GM23248 (cell line): ENCODE data around the gene ARFGEF3. TPM values are rescaled to one million over a fixed set of nuclear protein-coding genes. Genes with fewer than 3 reads are reported as not detected.
"Not testable (repeated sequence)": the region's sequence is repeated elsewhere in the genome, so short reads cannot be mapped to it uniquely, and the experiment has no call there.

Experiments used
- DNase-seq: peaks from one replicate; pipeline ENCODE4 v3.0.0-alpha.2; 2015
- H2AFZ ChIP-seq: fragments of 200-600 bp; sonication (generic); 2 replicates; pipeline ENCODE4 v1.6.1; 2016; ENCODE audit warnings: antibody characterized with exemption
- H3F3A ChIP-seq: fragments of 200-600 bp; sonication (generic); 2 replicates; pipeline ENCODE4 v1.6.1; 2016; ENCODE audit warnings: mild to moderate bottlenecking, antibody characterized with exemption, mixed run types; ENCODE audit not compliant: insufficient read depth
- H3K27ac ChIP-seq: fragments of 200-600 bp; sonication (generic); 2 replicates; pipeline ENCODE4 v1.5.1; 2016; ENCODE audit warnings: mild to moderate bottlenecking
- H3K27me3 ChIP-seq: fragments of 200-600 bp; sonication (generic); replicated peaks from 2 replicates; pipeline ENCODE4 v1.6.1; 2016; ENCODE audit warnings: mild to moderate bottlenecking; ENCODE audit not compliant: insufficient read depth
- H3K36me3 ChIP-seq: fragments of 200-600 bp; sonication (generic); 2 replicates; pipeline ENCODE4 v1.6.1; 2016; ENCODE audit warnings: low read depth, mild to moderate bottlenecking
- H3K4me1 ChIP-seq: fragments of 200-600 bp; sonication (generic); 2 replicates; pipeline ENCODE4 v1.6.1; 2016; ENCODE audit warnings: mild to moderate bottlenecking; ENCODE audit not compliant: insufficient read depth
- H3K4me2 ChIP-seq: fragments of 200-600 bp; sonication (generic); one replicate; pipeline ENCODE4 v1.6.1; 2016; ENCODE audit warnings: mild to moderate bottlenecking; ENCODE audit not compliant: unreplicated experiment
- H3K4me3 ChIP-seq: fragments of 200-600 bp; sonication (generic); 2 replicates; pipeline ENCODE4 v1.5.1; 2016; ENCODE audit warnings: mild to moderate bottlenecking
- H3K79me2 ChIP-seq: fragments of 200-600 bp; sonication (generic); 2 replicates; pipeline ENCODE4 v1.6.1; 2016; ENCODE audit warnings: mild to moderate bottlenecking; ENCODE audit not compliant: insufficient read depth
- H3K9ac ChIP-seq: fragments of 200-600 bp; sonication (generic); 2 replicates; pipeline ENCODE4 v1.6.1; 2016; ENCODE audit warnings: mild to moderate bottlenecking
- H3K9me2 ChIP-seq: fragments of 200-600 bp; sonication (generic); 2 replicates; pipeline ENCODE4 v1.6.1; 2016; ENCODE audit warnings: mixed run types, mild to moderate bottlenecking, moderate library complexity; ENCODE audit not compliant: insufficient read depth
- H3K9me3 ChIP-seq: fragments of 200-600 bp; sonication (generic); one replicate; pipeline ENCODE4 v1.6.1; 2017; ENCODE audit warnings: low read depth
- H4K20me1 ChIP-seq: fragments of 200-600 bp; sonication (generic); 2 replicates; pipeline ENCODE4 v1.6.0; 2016; ENCODE audit not compliant: insufficient read depth
- EZH2 ChIP-seq: fragments of 200-600 bp; sonication (generic); IDR thresholded peaks from 2 replicates; pipeline ENCODE4 v1.6.1; 2018; ENCODE audit warnings: antibody characterized with exemption, mild to moderate bottlenecking; ENCODE audit not compliant: insufficient read depth, poor library complexity, severe bottlenecking
- EZH2phosphoT487 ChIP-seq: fragments of 200-600 bp; sonication (generic); IDR thresholded peaks from 2 replicates; pipeline ENCODE4 v1.6.1; 2018; ENCODE audit warnings: antibody characterized with exemption, moderate library complexity, mild to moderate bottlenecking, low read depth; ENCODE audit not compliant: insufficient read depth
- WGBS, 2 experiments: methylation state at CpG; one replicate each; pipeline ENCODE4 v1.1.6; 2015 to 2017; ENCODE audit warnings: low lambda C conversion rate in 2 of 2, low coverage in 1 of 2; ENCODE audit errors: missing lambda C conversion rate in 2 of 2; 5-methylcytosine and 5-hydroxymethylcytosine counted together
- in situ Hi-C: fragments of 300-500 bp; cut with MboI; formaldehyde crosslinking; loops from 2 replicates; pipeline ENCODE4 v1.15.0; 2020
- polyA plus RNA-seq: library from polyadenylated mRNA; unstranded; fragments of >200 nt; fragmentation: Nextera tagmentation; extraction: Ambion mirVana; gene quantifications from 2 replicates; pipeline ENCODE4 v1.2.1, GENCODE V29; 2016
- total RNA-seq: library from RNA; depleted of rRNA; stranded (reverse); fragments of >200 nt; shearing (Covaris generic); gene quantifications from 2 replicates; pipeline ENCODE4 v1.2.3, GENCODE V29; 2014

ARFGEF3 gene
- total and polyA plus RNA-seq, 2 experiments from 2014 or later, result 0.06 to 0.11 TPM

DNA sequence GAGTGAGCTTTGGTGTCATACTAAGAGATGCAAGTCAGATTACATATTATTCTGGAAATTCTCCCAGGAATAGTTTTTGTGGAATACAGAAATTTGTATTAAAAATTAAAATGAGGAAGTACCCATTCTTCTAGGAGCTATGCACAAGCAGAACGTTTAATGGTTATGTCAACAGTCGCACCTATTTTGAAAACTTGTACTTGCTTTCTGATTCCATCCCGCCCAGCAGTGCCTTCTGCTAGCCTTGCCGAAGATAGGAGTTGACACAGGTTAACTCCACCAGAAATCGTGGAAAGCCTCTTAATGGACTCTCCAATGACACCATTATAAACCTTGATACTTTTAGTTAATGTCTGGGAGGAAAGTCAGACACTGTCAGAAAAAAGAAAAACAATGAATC lies 49.9 kb downstream of the ARFGEF3 start:
- Histone ChIP-seq H2AFZ (no peak overlapping the region), H4K20me1 (no peaks in the 10 kb centered on the region), H3K9me3 (no peaks in the 10 kb centered on the region), H3K4me2 (no peak overlapping the region), H3K9ac (no peak overlapping the region), H3K79me2 (no peaks in the 10 kb centered on the region), H3K4me3 (no peak overlapping the region), H3K36me3 (no peaks in the 10 kb centered on the region), H3K27me3 (peaks cover 6% of the 10 kb centered on the region; the same call in 1 of the 2 replicates), H3F3A (no peaks in the 10 kb centered on the region), H3K4me1 (no peaks in the 10 kb centered on the region), H3K27ac (no peak overlapping the region), H3K9me2 (no peaks in the 10 kb centered on the region)
- WGBS, 2 experiments, result 55 to 57% methylated on average over 5 of the region's 5 CpGs
- in situ Hi-C loops, result no loop called here
- DNase-seq, result no peak
- no peak for TF ChIP-seq EZH2phosphoT487
- TF ChIP-seq EZH2, result no peak

DNA sequence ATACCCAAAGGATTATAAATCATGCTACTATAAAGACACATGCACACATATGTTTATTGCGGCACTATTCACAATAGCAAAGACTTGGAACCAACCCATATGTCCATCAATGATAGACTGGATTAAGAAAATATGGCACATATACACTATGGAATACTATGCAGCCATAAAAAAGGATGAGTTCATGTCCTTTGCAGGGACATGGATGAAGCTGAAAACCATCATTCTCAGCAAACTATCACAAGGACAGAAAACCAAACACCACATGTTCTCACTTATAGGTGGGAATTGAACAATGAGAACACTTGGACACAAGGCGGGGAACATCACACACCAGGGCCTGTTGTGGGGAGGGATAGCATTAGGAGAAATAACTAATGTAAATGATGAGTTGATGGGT lies 50.8 kb downstream of the ARFGEF3 start:
- H3K27ac ChIP-seq, H3F3A ChIP-seq, H3K27me3 ChIP-seq, DNase-seq, H3K36me3 ChIP-seq, in situ Hi-C loops, H3K79me2 ChIP-seq, H3K4me3 ChIP-seq, H3K4me1 ChIP-seq, H2AFZ ChIP-seq, H3K4me2 ChIP-seq, H4K20me1 ChIP-seq, H3K9me2 ChIP-seq, H3K9me3 ChIP-seq, H3K9ac ChIP-seq: not testable (repeated sequence)
- 85 to 88% methylated on average over 2 of the region's 2 CpGs for WGBS, 2 experiments

DNA sequence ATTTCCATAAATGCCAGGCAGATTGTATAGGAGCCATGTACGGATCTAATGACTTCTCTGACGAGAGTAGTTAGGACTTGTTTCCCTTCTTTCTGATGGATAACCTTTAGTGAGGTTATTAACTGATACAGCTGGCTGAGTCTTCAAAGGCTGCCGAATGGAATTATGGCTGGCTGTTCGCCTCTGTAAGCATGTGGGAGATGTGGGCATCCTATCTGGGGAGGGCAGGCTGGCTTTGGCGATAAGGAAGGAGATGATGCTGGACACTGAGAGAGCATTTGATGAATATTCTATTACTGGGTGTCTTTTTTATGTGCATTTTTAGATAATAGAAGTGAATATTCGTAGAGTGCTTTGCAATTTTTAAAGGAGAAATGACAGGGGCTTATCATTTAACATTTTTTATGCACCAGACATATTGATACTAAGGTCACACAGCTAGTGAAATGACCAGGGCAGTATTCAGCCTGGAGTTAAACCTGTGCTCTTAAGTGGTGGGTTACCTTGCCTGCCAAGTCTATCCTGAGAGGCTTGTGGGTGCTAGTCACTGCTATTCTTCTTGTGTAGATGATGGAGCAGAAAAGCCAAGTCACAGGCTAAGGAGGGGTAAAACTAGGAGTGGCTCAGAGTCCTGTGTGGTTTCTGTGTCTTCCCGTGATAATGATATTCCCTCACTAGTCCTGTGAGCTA lies 53.5 kb downstream of the ARFGEF3 start:
- Histone ChIP-seq H3K9me3 (no peaks in the 10 kb centered on the region), H3K9me2 (no peaks in the 10 kb centered on the region), H3K4me3 (no peak overlapping the region), H3F3A (no peaks in the 10 kb centered on the region), H4K20me1 (no peaks in the 10 kb centered on the region), H3K27me3 (0 out of 2 replicates have a peak, but pooled peaks cover 6% of the 10 kb centered on the region), H3K27ac (no peak overlapping the region), H3K4me1 (no peaks in the 10 kb centered on the region), H3K36me3 (no peaks in the 10 kb centered on the region), H3K79me2 (no peaks in the 10 kb centered on the region), H3K9ac (no peak overlapping the region), H3K4me2 (no peak overlapping the region), H2AFZ (no peak overlapping the region)
- WGBS, 2 experiments, result 51 to 56% methylated on average over 7 of the region's 7 CpGs
- in situ Hi-C loops, result no loop called here
- DNase-seq, result no peak
- no peak for TF ChIP-seq EZH2phosphoT487

DNA sequence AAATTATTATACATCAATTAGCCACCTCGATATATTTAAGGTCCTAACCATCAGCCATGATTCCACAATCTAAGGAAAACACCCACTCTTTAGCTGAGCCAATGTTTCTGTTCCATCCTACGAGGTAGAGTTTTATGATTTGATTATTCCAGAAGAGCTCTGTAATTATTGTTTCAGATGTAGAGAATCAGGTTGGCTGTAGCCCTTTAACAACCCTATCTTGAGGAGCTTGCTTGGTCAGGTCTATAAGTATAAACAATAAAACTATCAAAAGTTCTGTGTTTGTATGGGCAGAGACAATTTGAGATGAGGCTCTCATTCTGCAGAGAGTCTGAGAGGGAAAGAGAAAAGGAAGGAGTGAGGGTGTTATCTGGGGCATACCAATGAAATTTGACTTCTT lies 56.7 kb downstream of the ARFGEF3 start, which contains the start of gene PBOV1:
PBOV1 (minus strand) TSS at position 43 of the 400 bp plus-strand sequence. CDS start 96 bp downstream, outside the sequence.
- H3K27ac ChIP-seq, result no peak within 1 kb of the TSS
- H3K4me3 ChIP-seq, result no peak within 1 kb of the TSS
- no peaks in the 10 kb centered on the region for H3F3A ChIP-seq
- no peaks in the 10 kb centered on the region for H3K4me1 ChIP-seq
- H2AFZ ChIP-seq, result no peak within 1 kb of the TSS
- no peaks in the 10 kb centered on the region for H3K9me2 ChIP-seq
- 0 out of 2 replicates have a peak, but pooled peaks cover 6% of the 10 kb centered on the region for H3K27me3 ChIP-seq
- no peak for DNase-seq
- no peaks in the 10 kb centered on the region for H3K36me3 ChIP-seq
- TF ChIP-seq EZH2, result no peak
- no peak for TF ChIP-seq EZH2phosphoT487
- H3K9me3 ChIP-seq, result no peaks in the 10 kb centered on the region
- H3K79me2 ChIP-seq, result no peaks in the 10 kb centered on the region
- in situ Hi-C loops, result no loop called here
- H4K20me1 ChIP-seq, result no peaks in the 10 kb centered on the region
- H3K4me2 ChIP-seq, result no peak within 1 kb of the TSS
- 32 to 40% methylated on average over 2 of the region's 2 CpGs for WGBS, 2 experiments
- H3K9ac ChIP-seq, result no peak within 1 kb of the TSS

DNA sequence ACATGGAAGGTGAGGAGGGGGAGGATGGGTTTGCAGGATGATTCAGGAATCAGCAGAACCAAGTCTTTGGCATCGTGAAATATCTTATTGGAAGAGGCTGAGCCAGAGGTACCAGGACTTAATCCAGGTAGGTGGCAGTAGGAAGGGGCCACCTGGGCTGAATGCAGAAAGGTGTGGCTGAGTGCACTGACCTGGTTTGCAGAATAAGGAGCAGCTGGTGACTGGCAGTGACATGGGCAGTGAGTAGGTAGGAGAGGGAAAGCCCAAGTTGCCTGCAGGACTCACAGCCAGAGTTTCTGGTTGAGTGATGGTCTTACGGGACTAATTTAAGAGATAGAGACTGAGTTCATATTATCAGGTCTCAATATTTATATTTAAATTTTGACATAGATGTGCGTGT lies 57.7 kb downstream of the ARFGEF3 start:
- Histone ChIP-seq H3K36me3 (no peaks in the 10 kb centered on the region), H3K4me1 (no peaks in the 10 kb centered on the region), H2AFZ (no peak overlapping the region), H3K9me3 (no peaks in the 10 kb centered on the region), H4K20me1 (no peaks in the 10 kb centered on the region), H3K27ac (no peak overlapping the region), H3F3A (no peaks in the 10 kb centered on the region), H3K9ac (no peak overlapping the region), H3K4me2 (no peak overlapping the region), H3K79me2 (no peaks in the 10 kb centered on the region), H3K4me3 (no peak overlapping the region), H3K9me2 (no peaks in the 10 kb centered on the region), H3K27me3 (peaks cover 2% of the 10 kb centered on the region; the same call in 1 of the 2 replicates)
- in situ Hi-C loops, result no loop called here
- 65 to 71% methylated on average over 3 of the region's 3 CpGs for WGBS, 2 experiments
- TF ChIP-seq EZH2, result no peak
- no peak for TF ChIP-seq EZH2phosphoT487
- no peak for DNase-seq
